NCI-H2081 (cell line): Measurements from ENCODE around the gene KCNK10.

Experiments
- DNase-seq, 2 experiments: peaks; one replicate each; lab custom pipeline; 2025; lab: John Stamatoyannopoulos, UW

KCNK10 gene

GRCh38 chr14:88185843-88186242, 137.2 kb downstream of the KCNK10 start:
- no peak for DNase-seq

GRCh38 chr14:88184956-88185355, 138.1 kb downstream of the KCNK10 start:
- no peak for DNase-seq

- DNase-seq, result no peak
Observed at GRCh38 chr14:88181072-88181471, 142.0 kb downstream of the KCNK10 start.

- no peak for DNase-seq
Observed at GRCh38 chr14:88179716-88180115, 143.4 kb downstream of the KCNK10 start.

DNA sequence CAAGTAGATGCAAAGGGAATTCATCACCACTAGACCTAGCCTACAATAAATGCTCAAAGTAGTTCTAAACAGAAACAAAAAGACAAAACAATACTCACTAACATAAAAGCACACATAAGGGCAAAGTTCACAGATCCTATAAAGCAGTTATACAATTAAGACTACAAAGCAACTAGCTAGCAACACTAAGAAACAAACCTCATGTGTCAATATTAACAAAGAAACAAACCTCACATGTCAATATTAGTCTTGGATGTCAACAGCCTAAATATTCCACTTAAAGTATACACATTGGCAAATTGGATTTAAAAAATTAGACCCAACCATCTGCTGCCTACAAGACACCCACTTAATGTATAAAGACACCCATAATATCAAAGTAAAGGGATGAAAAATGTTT, 152.7 kb downstream of the KCNK10 start:
- no peak for DNase-seq

GRCh38 chr14:88168498-88169165, 154.4 kb downstream of the KCNK10 start:
- DNase-seq, result peak; percentile 0 to 20

DNA sequence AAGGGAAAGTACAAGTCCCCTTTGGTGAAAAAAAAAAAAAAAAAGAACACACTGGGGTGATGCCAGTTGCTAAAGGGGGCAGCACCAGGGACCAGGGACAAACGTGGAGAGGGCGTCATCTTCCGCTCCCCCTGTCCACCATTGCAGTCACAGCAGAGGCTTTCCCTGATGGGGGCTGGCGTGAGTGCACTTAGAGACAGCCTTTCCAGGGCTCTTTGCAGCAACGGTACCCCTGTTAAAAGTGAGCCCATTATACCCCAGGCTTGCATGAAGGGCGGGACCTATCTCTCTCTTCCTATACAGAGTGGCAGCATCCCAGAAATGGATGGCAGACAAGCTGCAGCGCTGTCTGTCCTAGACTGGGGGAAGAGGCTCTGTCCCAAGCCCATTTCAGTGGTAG, 155.0 kb downstream of the KCNK10 start:
- no peak for DNase-seq

- no peak for DNase-seq
Observed at GRCh38 chr14:88166616-88167015, 156.5 kb downstream of the KCNK10 start.

DNA sequence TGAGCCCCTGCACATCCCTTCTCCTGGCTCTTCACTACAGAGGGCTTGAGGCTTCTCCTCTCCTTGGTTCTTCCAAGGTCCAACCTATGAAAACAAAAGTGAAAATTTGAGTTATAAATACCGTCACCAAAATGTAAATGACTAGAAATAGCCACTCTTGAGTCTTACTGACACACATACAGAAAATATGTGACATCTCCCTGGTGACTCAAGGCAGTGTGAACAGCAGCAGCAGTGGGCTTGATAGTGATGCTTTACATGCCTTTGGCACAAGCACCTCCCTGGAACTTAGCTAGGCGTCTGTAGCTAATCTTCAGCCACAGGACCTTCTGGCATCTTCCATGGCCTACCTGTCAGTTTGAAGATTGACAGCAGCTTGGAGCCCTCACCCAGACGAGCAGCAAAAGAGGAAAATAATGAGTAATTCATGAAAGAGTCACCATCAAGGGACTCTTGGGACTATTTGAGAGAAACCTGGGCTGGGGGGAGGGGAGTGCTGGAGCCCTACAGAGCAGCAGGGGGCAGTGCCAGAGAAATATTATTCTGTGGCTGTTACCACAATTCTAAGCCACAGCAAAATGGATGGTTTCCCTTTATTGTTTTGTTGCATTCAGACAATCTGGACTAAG, 158.0 kb downstream of the KCNK10 start:
- no peak for DNase-seq

DNA sequence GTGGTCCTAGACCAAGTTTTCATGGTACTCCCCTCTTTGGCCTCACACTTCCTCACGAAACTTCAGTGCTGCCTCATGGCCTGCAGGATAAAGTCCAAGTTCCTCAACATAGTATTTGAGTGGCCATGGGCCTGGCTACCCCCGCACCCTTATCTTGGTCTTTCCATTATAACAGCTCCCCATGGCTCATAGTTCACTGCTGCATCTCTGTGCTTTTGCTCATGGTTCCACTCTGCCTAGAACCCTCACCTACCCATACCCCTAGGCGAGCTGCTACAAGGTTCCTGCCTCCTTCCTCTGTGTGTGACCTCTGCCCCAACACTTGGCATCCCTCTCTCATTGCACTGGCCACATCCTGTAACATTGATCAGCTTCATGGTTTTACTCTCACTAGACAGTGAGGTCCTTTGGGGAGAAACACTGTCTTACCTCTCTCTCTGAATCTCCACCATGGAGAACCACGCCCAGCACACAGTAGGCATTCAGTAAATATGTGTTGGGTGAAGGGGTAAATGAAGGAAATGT, 159.3 kb downstream of the KCNK10 start:
- no peak for DNase-seq

GRCh38 chr14:88156127-88156526, 166.9 kb downstream of the KCNK10 start:
- no peak for DNase-seq

- no peak for DNase-seq
Observed at GRCh38 chr14:88154926-88155325, 168.1 kb downstream of the KCNK10 start.

DNA sequence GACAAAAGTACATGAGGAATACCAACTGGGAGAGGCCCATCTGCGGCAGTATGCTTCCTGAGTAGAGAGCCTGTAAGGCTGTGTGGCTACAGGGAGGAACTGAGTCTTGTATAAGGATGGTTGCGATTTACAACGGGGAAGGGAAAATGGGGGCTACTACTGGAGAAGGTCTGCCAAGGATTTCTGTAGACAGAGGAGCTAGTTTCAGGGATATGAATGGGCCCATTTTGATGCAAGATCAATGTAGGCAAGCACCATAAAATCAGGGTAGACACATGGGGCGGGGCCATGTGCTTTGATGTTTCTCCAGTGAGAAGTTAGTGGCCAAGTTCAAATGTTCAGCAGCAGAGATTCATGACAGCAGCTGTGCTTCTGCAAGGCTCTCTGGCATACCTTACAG, 168.7 kb downstream of the KCNK10 start:
- no peak for DNase-seq

DNA sequence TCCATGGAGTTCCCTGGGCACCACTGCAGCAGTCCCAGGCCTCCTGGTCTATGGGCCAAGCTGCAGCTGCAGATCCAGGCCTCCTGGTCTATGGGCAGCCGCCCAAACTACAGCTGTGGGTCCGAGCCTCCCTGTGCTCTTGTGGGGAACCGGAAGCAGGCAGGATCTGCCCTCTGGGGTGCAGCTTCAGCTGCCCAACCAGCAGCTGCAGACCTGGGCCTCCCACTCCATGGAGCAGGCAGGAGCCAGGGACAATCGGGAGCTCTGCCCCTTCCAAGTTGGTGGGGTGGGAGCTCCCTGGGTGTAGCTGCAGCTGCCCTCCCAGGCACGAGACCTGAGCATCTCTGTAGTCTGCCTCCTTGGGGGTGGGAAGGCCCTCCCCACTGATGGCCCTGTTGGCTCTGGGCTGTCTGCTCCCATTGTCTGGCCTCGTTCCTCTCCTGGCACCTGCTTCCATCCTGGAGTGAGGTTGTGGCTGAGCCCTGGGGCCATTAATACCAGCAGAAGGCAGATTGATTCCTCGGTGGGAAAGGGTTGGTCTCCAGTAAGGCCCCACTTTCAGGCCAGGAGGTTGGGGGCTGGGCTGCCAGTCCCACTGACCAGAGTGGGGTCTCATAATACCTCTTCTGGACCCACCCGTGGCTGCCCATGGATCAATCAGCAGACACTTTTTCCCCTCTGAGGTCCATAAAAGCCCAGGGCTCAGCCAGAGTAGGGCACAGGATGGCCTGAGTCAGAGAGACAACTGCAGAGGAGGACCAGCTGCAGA, 176.0 kb downstream of the KCNK10 start:
- DNase-seq, result no peak

- no peak for DNase-seq
Observed at GRCh38 chr14:88143810-88144209, 179.3 kb downstream of the KCNK10 start.

DNA sequence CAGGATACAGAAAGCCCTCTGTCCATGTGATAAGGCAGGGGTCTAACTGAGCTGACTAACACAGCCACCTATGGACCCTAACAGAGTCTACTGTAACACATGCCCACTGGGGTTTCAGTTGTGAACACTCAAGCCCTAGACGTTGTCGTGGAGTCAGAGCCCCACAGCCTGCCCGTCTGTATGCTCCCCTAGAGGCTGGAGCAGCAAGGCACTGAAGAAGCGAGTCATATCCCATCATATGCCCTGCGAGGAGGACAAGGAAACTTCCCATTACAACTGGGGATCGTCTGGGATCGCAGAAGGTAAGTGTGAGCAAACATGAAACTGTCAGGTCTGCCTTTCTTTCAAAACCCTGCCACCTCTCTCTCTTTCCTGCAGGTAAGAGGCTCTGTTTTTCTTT, 180.1 kb downstream of the KCNK10 start:
- DNase-seq, result no peak

- DNase-seq, result no peak
Observed at GRCh38 chr14:88140874-88141273, 182.2 kb downstream of the KCNK10 start.

GRCh38 chr14:88137327-88137726, 185.7 kb downstream of the KCNK10 start:
- DNase-seq, result no peak
